NCI-H2107 treated with DMSO at 0.1 percent for 48 hours (cell line): Measurements from ENCODE around the gene S100A3.

Experiments used
- DNase-seq: peaks from one replicate; lab custom pipeline; 2025; ENCODE audit not compliant: unreplicated experiment; lab: John Stamatoyannopoulos, UW

S100A3 gene

GRCh38 chr1:153549741-153550397, 811 bp upstream of the S100A3 start:
- DNase-seq, result no peak

- DNase-seq, result no peak
These were observed 1.2 kb downstream of the S100A3 start for GRCh38 chr1:153547560-153548551.

- peak; percentile 83 for DNase-seq
These were observed 2.1 kb downstream of the S100A3 start for GRCh38 chr1:153546796-153547559.

- no peak for DNase-seq
These were observed 2.7 kb downstream of the S100A3 start for GRCh38 chr1:153546371-153546770.

- peak; percentile 95 for DNase-seq
These were observed 3.7 kb downstream of the S100A3 start, which contains the start of gene S100A4 for GRCh38 chr1:153545067-153546055. TSS of gene S100A4 (minus strand) at chr1:153545806. CDS start at chr1:153544794, 1,012 bp downstream.

- no peak for DNase-seq
These were observed 4.5 kb downstream of the S100A3 start for GRCh38 chr1:153544453-153545066.

GRCh38 chr1:153543736-153544135, 5.3 kb downstream of the S100A3 start:
- DNase-seq, result no peak

GRCh38 chr1:153542956-153543711, 5.9 kb downstream of the S100A3 start:
- DNase-seq, result no peak

- no peak for DNase-seq
These were observed 7.1 kb downstream of the S100A3 start for GRCh38 chr1:153541641-153542590.

GRCh38 chr1:153540394-153541361, 8.4 kb downstream of the S100A3 start, which contains the start of gene S100A5:
TSS of gene S100A5 (minus strand) at chr1:153540934. CDS start at chr1:153540191, 743 bp downstream.
- no peak for DNase-seq

GRCh38 chr1:153539395-153540093, 9.5 kb downstream of the S100A3 start:
- no peak for DNase-seq

- DNase-seq, result peak; percentile 84
These were observed 10.7 kb downstream of the S100A3 start for GRCh38 chr1:153538315-153538821.

- DNase-seq, result no peak
These were observed 11.7 kb downstream of the S100A3 start for GRCh38 chr1:153537376-153537730.

- DNase-seq, result no peak
These were observed 12.2 kb downstream of the S100A3 start for GRCh38 chr1:153536671-153537375.

- peak; percentile 76 for DNase-seq
These were observed 12.9 kb downstream of the S100A3 start for GRCh38 chr1:153536012-153536670.
